ENCODE measurements around the gene A1BG.

DNA sequence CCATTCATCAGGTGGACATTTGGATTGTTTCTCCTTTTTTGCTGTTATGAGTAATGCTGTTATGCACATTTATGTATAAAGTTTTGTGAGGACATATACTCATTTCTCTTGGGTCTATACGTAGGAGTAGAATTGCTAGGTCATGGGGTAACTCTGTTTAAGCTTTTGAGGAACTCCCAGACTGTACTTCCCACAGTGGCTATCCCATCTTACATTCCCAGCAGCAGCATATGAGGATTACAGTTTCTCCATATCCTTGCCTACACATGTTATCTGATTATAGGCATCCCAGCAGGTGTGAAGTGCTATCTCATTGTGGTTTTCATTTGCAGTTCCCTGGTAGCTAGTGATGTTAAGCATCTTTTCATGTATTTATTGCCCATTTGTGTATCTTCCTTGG lies 20.6 kb downstream of the A1BG start:
- TF ChIP-seq POLR2AphosphoS5 (IDR thresholded peaks at IDR 0.05; ENCODE audit: low read depth, low read length): no peak
- TF ChIP-seq POLR2A (IDR thresholded peaks at IDR 0.05; ENCODE audit: low read depth, low read length): no peak
- TF ChIP-seq TAF1 (IDR thresholded peaks at IDR 0.05; ENCODE audit: borderline replicate concordance, low read depth, low read length): no peak
